ENCODE results near the gene APLNR.
"Not testable (repeated sequence)": the region's sequence is repeated elsewhere in the genome, so short reads cannot be mapped to it uniquely, and the experiment has no call there.

DNA sequence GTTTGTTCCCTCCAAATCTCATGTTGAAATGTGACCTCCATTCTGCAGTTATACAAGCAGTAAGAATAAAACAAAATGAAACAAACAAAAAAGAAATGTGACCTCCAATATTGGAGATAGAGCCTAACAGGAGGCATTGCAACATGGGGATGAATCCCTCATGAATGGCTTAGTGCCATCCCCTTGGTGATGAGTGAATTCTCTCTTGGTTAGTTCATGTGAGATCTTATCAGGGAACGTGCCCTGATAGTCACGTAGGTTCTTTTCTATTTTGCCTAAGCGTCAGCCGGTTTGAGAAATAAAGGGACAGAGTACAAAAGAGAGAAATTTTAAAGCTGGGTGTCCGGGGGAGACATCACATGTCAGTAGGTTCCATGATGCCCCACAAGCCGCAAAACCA is 44.5 kb upstream of the APLNR start:
- TF ChIP-seq, protein P1, sequence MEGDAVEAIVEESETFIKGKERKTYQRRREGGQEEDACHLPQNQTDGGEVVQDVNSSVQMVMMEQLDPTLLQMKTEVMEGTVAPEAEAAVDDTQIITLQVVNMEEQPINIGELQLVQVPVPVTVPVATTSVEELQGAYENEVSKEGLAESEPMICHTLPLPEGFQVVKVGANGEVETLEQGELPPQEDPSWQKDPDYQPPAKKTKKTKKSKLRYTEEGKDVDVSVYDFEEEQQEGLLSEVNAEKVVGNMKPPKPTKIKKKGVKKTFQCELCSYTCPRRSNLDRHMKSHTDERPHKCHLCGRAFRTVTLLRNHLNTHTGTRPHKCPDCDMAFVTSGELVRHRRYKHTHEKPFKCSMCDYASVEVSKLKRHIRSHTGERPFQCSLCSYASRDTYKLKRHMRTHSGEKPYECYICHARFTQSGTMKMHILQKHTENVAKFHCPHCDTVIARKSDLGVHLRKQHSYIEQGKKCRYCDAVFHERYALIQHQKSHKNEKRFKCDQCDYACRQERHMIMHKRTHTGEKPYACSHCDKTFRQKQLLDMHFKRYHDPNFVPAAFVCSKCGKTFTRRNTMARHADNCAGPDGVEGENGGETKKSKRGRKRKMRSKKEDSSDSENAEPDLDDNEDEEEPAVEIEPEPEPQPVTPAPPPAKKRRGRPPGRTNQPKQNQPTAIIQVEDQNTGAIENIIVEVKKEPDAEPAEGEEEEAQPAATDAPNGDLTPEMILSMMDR (conservative IDR thresholded peaks at IDR 0.05; ENCODE audit: low read length), result not testable (repeated sequence)
- TF ChIP-seq EZH2phosphoT487 (IDR thresholded peaks at IDR 0.05; ENCODE audit: borderline replicate concordance, low read depth, low read length), result not testable (repeated sequence)
